ENCODE data around the gene TMEM115. TPM values are rescaled to one million over a fixed set of nuclear protein-coding genes. Genes with fewer than 3 reads are reported as not detected.

The TMEM115 gene
- total RNA-seq, 2 donors from 2014 or later = 73.0 to 76.7 TPM

DNA sequence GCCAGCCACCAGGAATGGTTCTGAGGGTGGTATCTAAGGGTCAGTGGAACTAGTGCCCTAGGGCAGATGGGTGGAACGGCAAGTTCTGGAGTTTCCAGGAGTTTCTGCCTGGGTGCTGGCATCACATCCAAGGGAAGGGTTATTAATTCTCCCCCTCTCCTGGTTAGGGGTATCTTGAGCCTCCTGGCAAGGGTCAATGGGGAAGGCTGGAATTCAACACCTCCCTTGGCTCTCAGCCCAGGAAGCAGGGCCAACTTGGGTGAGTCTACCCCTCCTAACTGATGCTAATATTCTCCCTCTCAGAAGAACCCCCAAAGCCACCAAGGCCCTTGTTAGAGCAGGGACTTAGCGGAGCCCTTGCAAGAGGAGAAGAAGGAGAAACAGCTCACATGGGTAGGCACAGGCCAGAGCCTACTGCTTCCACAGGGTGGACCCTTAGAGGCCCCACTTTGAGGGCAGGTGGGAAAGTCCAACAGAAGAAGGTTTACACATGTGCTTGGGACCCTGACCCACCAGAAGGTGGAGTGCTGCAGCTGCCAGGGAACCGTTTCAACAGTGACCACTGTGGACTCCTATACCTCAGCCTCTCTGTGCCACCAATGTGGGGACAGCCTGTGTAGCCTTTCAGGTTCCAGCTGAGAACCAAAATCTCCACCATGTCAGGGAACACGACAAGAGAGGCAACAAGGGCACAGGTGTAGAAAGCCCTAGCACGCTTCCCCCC is 3.3 kb downstream of the TMEM115 start:
- no peaks in the 10 kb centered on the region for H3K36me3 ChIP-seq
- WGBS = 44% methylated on average over 5 of the region's 5 CpGs
- TF ChIP-seq, protein P1, sequence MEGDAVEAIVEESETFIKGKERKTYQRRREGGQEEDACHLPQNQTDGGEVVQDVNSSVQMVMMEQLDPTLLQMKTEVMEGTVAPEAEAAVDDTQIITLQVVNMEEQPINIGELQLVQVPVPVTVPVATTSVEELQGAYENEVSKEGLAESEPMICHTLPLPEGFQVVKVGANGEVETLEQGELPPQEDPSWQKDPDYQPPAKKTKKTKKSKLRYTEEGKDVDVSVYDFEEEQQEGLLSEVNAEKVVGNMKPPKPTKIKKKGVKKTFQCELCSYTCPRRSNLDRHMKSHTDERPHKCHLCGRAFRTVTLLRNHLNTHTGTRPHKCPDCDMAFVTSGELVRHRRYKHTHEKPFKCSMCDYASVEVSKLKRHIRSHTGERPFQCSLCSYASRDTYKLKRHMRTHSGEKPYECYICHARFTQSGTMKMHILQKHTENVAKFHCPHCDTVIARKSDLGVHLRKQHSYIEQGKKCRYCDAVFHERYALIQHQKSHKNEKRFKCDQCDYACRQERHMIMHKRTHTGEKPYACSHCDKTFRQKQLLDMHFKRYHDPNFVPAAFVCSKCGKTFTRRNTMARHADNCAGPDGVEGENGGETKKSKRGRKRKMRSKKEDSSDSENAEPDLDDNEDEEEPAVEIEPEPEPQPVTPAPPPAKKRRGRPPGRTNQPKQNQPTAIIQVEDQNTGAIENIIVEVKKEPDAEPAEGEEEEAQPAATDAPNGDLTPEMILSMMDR (IDR thresholded peaks at IDR 0.05) = no peak
- TF ChIP-seq POLR2AphosphoS5 (IDR thresholded peaks at IDR 0.05) = no peak
- no peak for TF ChIP-seq POLR2A (IDR thresholded peaks at IDR 0.05)
- H3K27ac ChIP-seq = peak overlapping the region in 1 of 2 donors; percentile 36
- intact Hi-C loops (cut with DNase I) = loop anchor here (5.0 to 10.0 kb wide), 2 partner anchors 256 to 1029 kb away; partner anchors contain the start of genes CISH and MANF
- H3K27me3 ChIP-seq (replicated peaks; ENCODE audit: insufficient read depth) = no peaks in the 10 kb centered on the region
- H3K4me3 ChIP-seq = peak overlapping the region in 1 of 2 donors; percentile 18
- H3K9me3 ChIP-seq = no peaks in the 10 kb centered on the region
- DNase-seq (ENCODE audit: low spot score) = no peak
- H3K4me1 ChIP-seq (replicated peaks) = peaks cover 32% of the 10 kb centered on the region

DNA sequence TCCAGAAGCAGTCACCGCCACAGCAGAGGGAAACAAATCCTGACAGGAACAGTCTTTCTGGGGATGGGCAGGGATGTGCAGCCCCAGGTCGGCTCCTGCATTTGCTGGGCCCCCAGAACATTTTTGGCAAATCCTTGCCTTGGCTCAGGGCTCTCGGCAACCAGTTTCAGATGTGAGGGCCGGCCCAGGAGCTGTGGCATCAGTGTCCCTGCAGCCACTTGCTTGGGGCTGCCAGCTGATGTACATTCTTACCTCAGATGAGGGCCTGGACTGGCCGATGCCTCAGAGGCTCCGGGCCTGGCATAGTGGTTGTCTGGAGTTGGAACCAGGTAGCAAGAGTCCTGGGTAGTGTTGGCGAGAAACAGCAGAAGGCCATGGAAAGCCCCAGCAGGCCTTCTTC is 4.5 kb downstream of the TMEM115 start:
- Histone ChIP-seq H3K36me3 (no peaks in the 10 kb centered on the region), H3K27ac (no peak overlapping the region), H3K4me3 (no peak overlapping the region), H3K27me3 (replicated peaks; ENCODE audit: insufficient read depth) (no peaks in the 10 kb centered on the region), H3K9me3 (no peaks in the 10 kb centered on the region), H3K4me1 (replicated peaks) (peaks cover 33% of the 10 kb centered on the region)
- intact Hi-C loops (cut with DNase I) = loop anchor here (5.0 to 10.0 kb wide), 2 partner anchors 257 to 1030 kb away; partner anchors contain the start of genes CISH and MANF
- TF ChIP-seq POLR2AphosphoS5 (IDR thresholded peaks at IDR 0.05) (no peak), POLR2A (IDR thresholded peaks at IDR 0.05) (no peak)
- TF ChIP-seq, protein P1 (IDR thresholded peaks at IDR 0.05) = no peak
- DNase-seq (ENCODE audit: low spot score) = no peak
- WGBS = 87% methylated on average over 7 of the region's 7 CpGs

DNA sequence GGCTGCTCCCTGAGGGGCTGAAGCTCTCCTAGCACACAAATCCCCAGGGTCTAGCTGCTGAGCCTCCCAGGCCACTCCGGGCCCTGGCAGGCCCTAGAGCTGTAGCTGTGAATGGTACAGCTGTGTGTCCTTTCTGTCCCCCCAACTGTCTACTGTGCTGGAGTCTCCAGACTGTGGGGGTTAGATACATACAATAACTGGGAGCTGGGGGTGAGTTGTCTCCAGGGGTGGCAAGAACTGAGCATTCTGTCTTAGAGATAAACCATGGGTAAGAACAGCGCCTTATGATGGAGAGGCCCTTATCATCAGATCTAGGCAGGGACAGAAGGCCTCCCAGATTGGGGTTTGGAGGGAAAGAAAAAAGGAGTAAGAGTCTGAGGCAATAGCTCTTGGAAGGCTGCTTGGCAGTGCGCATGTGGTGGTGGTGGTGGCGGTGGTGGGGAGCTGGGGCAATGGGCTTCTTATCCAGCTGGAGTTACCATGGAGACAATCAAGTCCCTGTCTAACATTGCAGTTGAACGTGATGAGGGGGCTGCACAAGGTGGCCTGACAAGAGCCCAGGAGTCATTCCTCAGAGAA is 5.0 kb downstream of the TMEM115 start:
- no peaks in the 10 kb centered on the region for H3K9me3 ChIP-seq
- no peak overlapping the region for H3K27ac ChIP-seq
- no peaks in the 10 kb centered on the region for H3K27me3 ChIP-seq (replicated peaks; ENCODE audit: insufficient read depth)
- H3K36me3 ChIP-seq = no peaks in the 10 kb centered on the region
- 62% methylated on average over 5 of the region's 5 CpGs for WGBS
- DNase-seq (ENCODE audit: low spot score) = no peak
- H3K4me3 ChIP-seq = no peak overlapping the region
- intact Hi-C loops (cut with DNase I) = loop anchor here (10.0 kb wide), 1 partner anchor 1031 kb away; the partner anchor contains the start of gene MANF
- TF ChIP-seq, protein P1 (IDR thresholded peaks at IDR 0.05) = no peak
- TF ChIP-seq POLR2A (IDR thresholded peaks at IDR 0.05) (no peak), POLR2AphosphoS5 (IDR thresholded peaks at IDR 0.05) (no peak)
- peaks cover 38% of the 10 kb centered on the region for H3K4me1 ChIP-seq (replicated peaks)

DNA sequence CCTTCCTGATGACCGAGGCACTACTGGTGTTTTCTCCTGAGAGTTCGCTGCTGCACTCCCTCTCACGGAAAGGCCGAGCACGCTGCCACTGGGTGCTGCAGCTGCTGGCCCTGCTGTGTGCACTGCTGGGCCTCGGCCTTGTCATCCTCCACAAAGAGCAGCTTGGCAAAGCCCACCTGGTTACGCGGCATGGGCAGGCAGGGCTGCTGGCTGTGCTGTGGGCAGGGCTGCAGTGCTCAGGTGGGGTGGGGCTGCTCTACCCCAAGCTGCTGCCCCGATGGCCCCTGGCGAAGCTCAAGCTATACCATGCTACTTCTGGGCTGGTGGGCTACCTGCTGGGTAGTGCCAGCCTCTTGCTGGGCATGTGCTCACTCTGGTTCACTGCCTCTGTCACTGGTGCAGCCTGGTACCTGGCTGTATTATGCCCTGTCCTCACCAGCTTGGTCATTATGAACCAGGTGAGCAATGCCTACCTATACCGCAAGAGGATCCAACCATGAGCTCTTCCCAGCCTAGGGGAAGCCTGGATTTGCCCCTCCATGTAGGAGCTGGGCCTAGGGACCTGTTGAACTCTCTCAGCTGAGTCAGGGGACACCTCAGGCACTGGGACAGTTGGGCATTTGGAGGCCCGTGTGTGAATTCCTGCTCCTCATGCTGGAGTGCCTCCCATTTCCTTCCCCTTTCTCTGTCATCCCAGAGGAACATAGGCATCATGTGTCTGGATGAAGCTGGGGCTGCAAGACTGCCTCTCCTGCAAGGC is 5.9 kb downstream of the TMEM115 start:
- no peaks in the 10 kb centered on the region for H3K36me3 ChIP-seq
- intact Hi-C loops (cut with DNase I) = loop anchor here (10.0 kb wide), 1 partner anchor 1031 kb away; the partner anchor contains the start of gene MANF
- H3K27me3 ChIP-seq (replicated peaks; ENCODE audit: insufficient read depth) = no peaks in the 10 kb centered on the region
- no peak for TF ChIP-seq POLR2A (IDR thresholded peaks at IDR 0.05)
- TF ChIP-seq POLR2AphosphoS5 (IDR thresholded peaks at IDR 0.05) = no peak
- TF ChIP-seq, protein P1 (IDR thresholded peaks at IDR 0.05) = no peak
- no peak overlapping the region for H3K4me3 ChIP-seq
- no peaks in the 10 kb centered on the region for H3K9me3 ChIP-seq
- no peak for DNase-seq (ENCODE audit: low spot score)
- no peak overlapping the region for H3K27ac ChIP-seq
- H3K4me1 ChIP-seq (replicated peaks) = peaks cover 39% of the 10 kb centered on the region
- 81% methylated on average over 10 of the region's 12 CpGs for WGBS

All from prostate gland (tissue), 2 donors.